HEK293T (cell line): Measurements from ENCODE around the gene CENPM.

Source experiments
- ARNT ChIP-seq: fragments of 450-650 bp; IDR thresholded peaks from 2 replicates; pipeline ENCODE4 v1.6.1; 2017; ENCODE audit warnings: mild to moderate bottlenecking
- BHLHE40 ChIP-seq: fragments of 450-650 bp; IDR thresholded peaks from 2 replicates; pipeline ENCODE4 v1.6.1; 2016; ENCODE audit warnings: mild to moderate bottlenecking, moderate library complexity, borderline replicate concordance
- CTBP1 ChIP-seq: fragments of 450-650 bp; IDR thresholded peaks from 2 replicates; pipeline ENCODE4 v1.6.1; 2016; ENCODE audit warnings: borderline replicate concordance
- ELF4 ChIP-seq: fragments of 450-650 bp; IDR thresholded peaks from 2 replicates; pipeline ENCODE4 v1.6.1; 2017; ENCODE audit warnings: antibody characterized with exemption
- FOXA1 ChIP-seq: fragments of 450-650 bp; IDR thresholded peaks from 2 replicates; pipeline ENCODE4 v1.6.1; 2016; ENCODE audit warnings: mild to moderate bottlenecking
- FOXK2 ChIP-seq: fragments of 450-650 bp; IDR thresholded peaks from 2 replicates; pipeline ENCODE4 v1.6.1; 2016; ENCODE audit warnings: mild to moderate bottlenecking
- FOXM1 ChIP-seq: fragments of 450-650 bp; IDR thresholded peaks from 2 replicates; pipeline ENCODE4 v1.6.1; 2017; ENCODE audit warnings: mild to moderate bottlenecking, borderline replicate concordance
- HDGF ChIP-seq: fragments of 450-650 bp; IDR thresholded peaks from 2 replicates; pipeline ENCODE4 v1.6.1; 2017; ENCODE audit warnings: antibody characterized with exemption, borderline replicate concordance
- NFRKB ChIP-seq: fragments of 450-650 bp; IDR thresholded peaks from 2 replicates; pipeline ENCODE4 v1.6.1; 2016; ENCODE audit warnings: mild to moderate bottlenecking, moderate library complexity
- SP1 ChIP-seq: fragments of 450-650 bp; IDR thresholded peaks from 2 replicates; pipeline ENCODE4 v1.6.1; 2017
- SUZ12 ChIP-seq: fragments of 450-650 bp; IDR thresholded peaks from 2 replicates; pipeline ENCODE4 v1.6.1; 2016; ENCODE audit warnings: mild to moderate bottlenecking
- TARDBP ChIP-seq: fragments of 450-650 bp; IDR thresholded peaks from 2 replicates; pipeline ENCODE4 v1.6.1; 2016
- ZNF384 ChIP-seq: fragments of 450-650 bp; IDR thresholded peaks from 2 replicates; pipeline ENCODE4 v1.6.1; 2016
- TF ChIP-seq, protein P1 (sequence below): fragments of 450-650 bp; IDR thresholded peaks from 2 replicates; pipeline ENCODE4 v1.6.1; 2016

- TF ChIP-seq TARDBP (no peak), ELF4 (no peak), FOXA1 (no peak), BHLHE40 (no peak), FOXK2 (no peak), FOXM1 (no peak), CTBP1 (no peak), ARNT (no peak), SP1 (no peak), SUZ12 (no peak), HDGF (no peak), ZNF384 (no peak), NFRKB (no peak)
- TF ChIP-seq, protein P1, sequence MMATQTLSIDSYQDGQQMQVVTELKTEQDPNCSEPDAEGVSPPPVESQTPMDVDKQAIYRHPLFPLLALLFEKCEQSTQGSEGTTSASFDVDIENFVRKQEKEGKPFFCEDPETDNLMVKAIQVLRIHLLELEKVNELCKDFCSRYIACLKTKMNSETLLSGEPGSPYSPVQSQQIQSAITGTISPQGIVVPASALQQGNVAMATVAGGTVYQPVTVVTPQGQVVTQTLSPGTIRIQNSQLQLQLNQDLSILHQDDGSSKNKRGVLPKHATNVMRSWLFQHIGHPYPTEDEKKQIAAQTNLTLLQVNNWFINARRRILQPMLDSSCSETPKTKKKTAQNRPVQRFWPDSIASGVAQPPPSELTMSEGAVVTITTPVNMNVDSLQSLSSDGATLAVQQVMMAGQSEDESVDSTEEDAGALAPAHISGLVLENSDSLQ: no peak
Observed at GRCh38 chr22:41913842-41914534, 33.0 kb downstream of the CENPM start.
